Panc1 (cell line): Measurements from ENCODE around the gene ABCA7.

Source experiments
- CTCF ChIP-seq: fragments of 450-650 bp; IDR thresholded peaks from 2 replicates; pipeline ENCODE4 v1.5.1; 2017; ENCODE audit warnings: mild to moderate bottlenecking
- POLR2AphosphoS5 ChIP-seq: IDR thresholded peaks from 2 replicates; pipeline ENCODE4 v1.6.1; 2012; ENCODE audit warnings: mild to moderate bottlenecking, low read depth, low read length, moderate library complexity
- TCF7L2 ChIP-seq: IDR thresholded peaks from 2 replicates; pipeline ENCODE4 v1.6.1; 2011; ENCODE audit warnings: mild to moderate bottlenecking, low read depth, low read length, inconsistent platforms
- TF ChIP-seq, protein P1 (sequence below), 2 experiments: IDR thresholded peaks; 2 replicates each; pipeline ENCODE4 v1.6.1; 2011 to 2012; ENCODE audit warnings: low read depth in 2 of 2, control low read depth in 1 of 2, low read length in 1 of 2, mild to moderate bottlenecking in 1 of 2, moderate library complexity in 1 of 2; ENCODE audit not compliant: insufficient read depth in 1 of 2

DNA sequence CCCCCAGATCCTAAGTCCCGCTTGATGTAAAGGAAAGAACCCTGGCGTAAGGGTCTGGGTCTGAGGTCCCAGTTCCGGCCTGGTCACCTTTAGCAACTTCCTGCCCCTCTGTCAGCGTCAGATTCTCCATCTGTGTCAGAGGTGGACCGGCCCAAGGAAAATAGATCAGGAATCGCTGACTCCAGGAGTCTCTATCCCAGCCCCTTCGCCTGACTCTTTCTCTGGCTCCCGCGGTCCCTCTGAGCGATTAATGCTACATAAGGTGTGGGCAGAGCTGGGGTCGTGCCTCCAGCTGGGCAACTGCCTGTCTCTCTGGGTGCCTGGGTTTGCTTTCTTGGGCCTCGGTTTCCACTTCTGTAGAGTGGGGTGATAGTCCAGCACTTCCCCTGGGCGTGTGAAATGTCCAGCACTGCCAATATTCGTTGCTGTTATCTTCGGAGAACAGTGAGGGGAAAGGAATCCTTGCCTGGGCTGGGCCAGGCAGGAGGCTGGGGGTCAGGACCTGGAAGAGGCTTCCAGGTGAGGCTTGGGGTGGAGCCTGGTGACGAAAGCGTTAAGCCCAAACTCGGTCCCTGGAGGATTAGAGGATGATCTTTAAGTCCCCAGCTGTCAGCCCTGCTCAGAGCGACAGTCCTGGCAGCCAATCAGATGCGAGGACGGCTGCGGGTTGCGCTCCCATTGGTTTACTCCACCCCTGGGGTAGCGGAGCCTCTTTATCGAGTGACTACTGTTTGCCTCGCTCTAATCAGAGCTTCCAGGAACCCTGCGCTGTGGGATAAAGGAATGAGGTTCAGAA lies 767 bp downstream of the ABCA7 start:
- TF ChIP-seq CTCF (no peak), TCF7L2 (no peak), POLR2AphosphoS5 (no peak)
- TF ChIP-seq, protein P1, sequence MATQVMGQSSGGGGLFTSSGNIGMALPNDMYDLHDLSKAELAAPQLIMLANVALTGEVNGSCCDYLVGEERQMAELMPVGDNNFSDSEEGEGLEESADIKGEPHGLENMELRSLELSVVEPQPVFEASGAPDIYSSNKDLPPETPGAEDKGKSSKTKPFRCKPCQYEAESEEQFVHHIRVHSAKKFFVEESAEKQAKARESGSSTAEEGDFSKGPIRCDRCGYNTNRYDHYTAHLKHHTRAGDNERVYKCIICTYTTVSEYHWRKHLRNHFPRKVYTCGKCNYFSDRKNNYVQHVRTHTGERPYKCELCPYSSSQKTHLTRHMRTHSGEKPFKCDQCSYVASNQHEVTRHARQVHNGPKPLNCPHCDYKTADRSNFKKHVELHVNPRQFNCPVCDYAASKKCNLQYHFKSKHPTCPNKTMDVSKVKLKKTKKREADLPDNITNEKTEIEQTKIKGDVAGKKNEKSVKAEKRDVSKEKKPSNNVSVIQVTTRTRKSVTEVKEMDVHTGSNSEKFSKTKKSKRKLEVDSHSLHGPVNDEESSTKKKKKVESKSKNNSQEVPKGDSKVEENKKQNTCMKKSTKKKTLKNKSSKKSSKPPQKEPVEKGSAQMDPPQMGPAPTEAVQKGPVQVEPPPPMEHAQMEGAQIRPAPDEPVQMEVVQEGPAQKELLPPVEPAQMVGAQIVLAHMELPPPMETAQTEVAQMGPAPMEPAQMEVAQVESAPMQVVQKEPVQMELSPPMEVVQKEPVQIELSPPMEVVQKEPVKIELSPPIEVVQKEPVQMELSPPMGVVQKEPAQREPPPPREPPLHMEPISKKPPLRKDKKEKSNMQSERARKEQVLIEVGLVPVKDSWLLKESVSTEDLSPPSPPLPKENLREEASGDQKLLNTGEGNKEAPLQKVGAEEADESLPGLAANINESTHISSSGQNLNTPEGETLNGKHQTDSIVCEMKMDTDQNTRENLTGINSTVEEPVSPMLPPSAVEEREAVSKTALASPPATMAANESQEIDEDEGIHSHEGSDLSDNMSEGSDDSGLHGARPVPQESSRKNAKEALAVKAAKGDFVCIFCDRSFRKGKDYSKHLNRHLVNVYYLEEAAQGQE (IDR thresholded peaks at IDR 0.05; ENCODE audit: insufficient read depth in 1 of 2, low read depth in 2 of 2, low read length in 1 of 2) = no peak
